ENCODE data around the gene SKAP2.

- no peak for TF ChIP-seq CTCF (conservative IDR thresholded peaks at IDR 0.05; ENCODE audit: low read depth, low read length)
- no peak for TF ChIP-seq EZH2 (IDR thresholded peaks at IDR 0.05; ENCODE audit: low read length, unreplicated experiment)
- TF ChIP-seq EZH2phosphoT487 (IDR thresholded peaks at IDR 0.05; ENCODE audit: borderline replicate concordance, low read length), result no peak
These were observed 165.6 kb downstream of the SKAP2 start for GRCh38 chr7:26698806-26699205.
